WI38 (cell line): ENCODE data around the gene RSPO4.

Experiments
- H3K4me3 ChIP-seq: 2 replicates; pipeline ENCODE4 v1.5.1; 2011; ENCODE audit warnings: low read depth, mild to moderate bottlenecking, control low read depth, low read length
- CTCF ChIP-seq: IDR thresholded peaks from 2 replicates; pipeline ENCODE4 v1.5.1; 2012; ENCODE audit warnings: low read depth, mild to moderate bottlenecking, control low read depth, low read length

Gene RSPO4

GRCh38 chr20:967796-968742 lies 34.0 kb downstream of the RSPO4 start:
- H3K4me3 ChIP-seq: no peak overlapping the region
- TF ChIP-seq CTCF: no peak

GRCh38 chr20:965956-966355 lies 36.2 kb downstream of the RSPO4 start:
- H3K4me3 ChIP-seq: no peak overlapping the region
- TF ChIP-seq CTCF: no peak

GRCh38 chr20:963795-964194 lies 38.3 kb downstream of the RSPO4 start:
- TF ChIP-seq CTCF: no peak
- no peak overlapping the region for H3K4me3 ChIP-seq

- no peak for TF ChIP-seq CTCF
- H3K4me3 ChIP-seq: no peak overlapping the region
Observed at GRCh38 chr20:962683-963082, 39.4 kb downstream of the RSPO4 start.

- TF ChIP-seq CTCF: no peak
- H3K4me3 ChIP-seq: no peak overlapping the region
Observed at GRCh38 chr20:962223-962622, 39.9 kb downstream of the RSPO4 start.

GRCh38 chr20:961768-962167 lies 40.3 kb downstream of the RSPO4 start:
- no peak for TF ChIP-seq CTCF
- no peak overlapping the region for H3K4me3 ChIP-seq

GRCh38 chr20:959996-960615 lies 42.0 kb downstream of the RSPO4 start:
- no peak overlapping the region for H3K4me3 ChIP-seq
- no peak for TF ChIP-seq CTCF
